Right lobe of liver (tissue), 4 donors: ENCODE data around the gene PTPRM.

Experiments
- POLR2A ChIP-seq: fragments of 450-650 bp; IDR thresholded peaks from one replicate; pipeline ENCODE4 v1.6.1; 2017; ENCODE audit warnings: antibody characterized with exemption, mild to moderate bottlenecking
- TF ChIP-seq, protein P1 (sequence below), 4 donors: fragments of 200-600 bp in 3 of 4; fragments of 450-650 bp in 1 of 4; IDR thresholded peaks; one replicate each; pipeline versions ENCODE4 v1.5.1 to v1.8.0; 2016 to 2022; ENCODE audit warnings: antibody characterized with exemption in 4 of 4, mild to moderate bottlenecking in 2 of 4
- donor health status: DM: no; HTN: no; CAD: no.
- donor health status: DM: no; HTN: no; CAD: no.
- donor health status: DM: no; HTN: yes; CAD: no.

GRCh38 chr18:8046441-8046840 lies 479.3 kb downstream of the PTPRM start:
- TF ChIP-seq, protein P1, sequence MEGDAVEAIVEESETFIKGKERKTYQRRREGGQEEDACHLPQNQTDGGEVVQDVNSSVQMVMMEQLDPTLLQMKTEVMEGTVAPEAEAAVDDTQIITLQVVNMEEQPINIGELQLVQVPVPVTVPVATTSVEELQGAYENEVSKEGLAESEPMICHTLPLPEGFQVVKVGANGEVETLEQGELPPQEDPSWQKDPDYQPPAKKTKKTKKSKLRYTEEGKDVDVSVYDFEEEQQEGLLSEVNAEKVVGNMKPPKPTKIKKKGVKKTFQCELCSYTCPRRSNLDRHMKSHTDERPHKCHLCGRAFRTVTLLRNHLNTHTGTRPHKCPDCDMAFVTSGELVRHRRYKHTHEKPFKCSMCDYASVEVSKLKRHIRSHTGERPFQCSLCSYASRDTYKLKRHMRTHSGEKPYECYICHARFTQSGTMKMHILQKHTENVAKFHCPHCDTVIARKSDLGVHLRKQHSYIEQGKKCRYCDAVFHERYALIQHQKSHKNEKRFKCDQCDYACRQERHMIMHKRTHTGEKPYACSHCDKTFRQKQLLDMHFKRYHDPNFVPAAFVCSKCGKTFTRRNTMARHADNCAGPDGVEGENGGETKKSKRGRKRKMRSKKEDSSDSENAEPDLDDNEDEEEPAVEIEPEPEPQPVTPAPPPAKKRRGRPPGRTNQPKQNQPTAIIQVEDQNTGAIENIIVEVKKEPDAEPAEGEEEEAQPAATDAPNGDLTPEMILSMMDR (IDR thresholded peaks at IDR 0.05) = no peak
- no peak for TF ChIP-seq POLR2A
